ENCODE measurements around the gene SERINC2. TPM values are rescaled to one million over a fixed set of nuclear protein-coding genes. Genes with fewer than 3 reads are reported as not detected.
"Not testable (repeated sequence)": the region's sequence is repeated elsewhere in the genome, so short reads cannot be mapped to it uniquely, and the experiment has no call there.

Gene SERINC2
- total and polyA plus RNA-seq, 4 donors: 0.89 to 8.9 (median 5.5) TPM

DNA sequence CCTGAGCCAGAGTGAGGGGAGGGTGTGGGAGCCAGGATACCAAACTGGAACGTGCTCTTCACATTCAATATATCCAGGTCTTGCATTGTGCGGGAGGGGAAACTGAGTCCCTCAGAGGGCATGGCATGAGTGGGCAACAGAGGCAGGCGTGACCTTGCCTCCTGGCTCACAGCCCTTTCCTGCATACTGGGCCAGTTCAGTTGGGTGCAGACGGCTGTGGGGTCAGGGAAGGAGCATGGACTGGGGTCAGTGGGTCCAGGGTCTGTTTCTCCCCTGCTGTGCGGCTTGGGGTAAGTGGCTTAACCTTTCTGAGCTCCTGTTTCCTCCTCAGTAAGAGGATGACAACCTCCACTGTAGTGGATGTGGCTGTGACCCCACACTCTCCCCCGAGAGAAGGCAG is 16.6 kb downstream of the SERINC2 start:
- no peak overlapping the region for H3K27ac ChIP-seq (ENCODE audit: low read depth, low read length)
- no peak for DNase-seq (ENCODE audit: low read depth in 4 of 6, low spot score in 6 of 6)
- WGBS (ENCODE audit: insufficient coverage): 97% methylated on average over 5 of the region's 6 CpGs

DNA sequence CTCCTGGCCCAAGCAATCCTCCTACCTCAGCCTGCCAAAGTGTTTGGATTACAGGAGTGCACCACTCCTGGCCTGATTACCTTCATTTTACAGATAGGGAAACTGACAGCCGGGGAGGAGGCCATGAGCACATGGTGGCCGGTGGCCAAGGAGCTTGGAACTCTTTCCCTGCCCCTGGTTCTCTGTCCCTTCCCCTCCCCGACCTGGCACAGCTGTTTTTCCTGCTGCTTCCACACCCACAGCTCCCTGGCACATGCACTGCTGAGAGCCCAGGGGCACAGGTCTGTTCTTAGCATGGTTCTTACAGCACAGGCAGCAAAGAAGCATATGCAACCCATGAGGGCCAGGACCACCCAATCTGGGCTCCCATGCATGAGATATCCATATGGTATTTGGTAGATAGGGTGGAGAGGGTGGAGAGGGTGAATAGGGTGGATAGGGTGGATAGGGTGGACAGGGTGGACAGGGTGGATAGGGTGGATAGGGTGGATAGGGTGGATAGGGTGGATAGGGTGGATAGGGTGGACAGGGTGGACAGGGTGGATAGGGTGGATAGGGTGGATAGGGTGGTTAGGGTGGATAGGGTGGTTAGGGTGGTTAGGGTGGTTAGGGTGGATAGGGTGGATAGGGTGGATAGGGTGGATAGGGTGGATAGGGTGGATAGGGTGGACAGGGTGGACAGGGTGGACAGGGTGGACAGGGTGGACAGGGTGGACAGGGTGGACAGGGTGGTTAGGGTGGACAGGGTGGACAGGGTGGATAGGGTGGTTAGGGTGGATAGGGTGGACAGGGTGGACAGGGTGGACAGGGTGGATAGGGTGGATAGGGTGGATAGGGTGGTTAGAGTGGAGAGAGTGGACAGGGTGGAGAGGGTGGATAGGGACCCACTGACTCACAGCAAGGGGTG is 18.6 kb downstream of the SERINC2 start:
- H3K9me3 ChIP-seq (ENCODE audit: control insufficient read depth, insufficient read depth, low read length); H3K27me3 ChIP-seq (ENCODE audit: control insufficient read depth, insufficient read depth, low read length); H3K4me3 ChIP-seq (ENCODE audit: low read depth, low read length); H3K27ac ChIP-seq (ENCODE audit: low read depth, low read length); DNase-seq (ENCODE audit: low read depth in 4 of 6, low spot score in 6 of 6): not testable (repeated sequence)
- H3K4me1 ChIP-seq (ENCODE audit: control insufficient read depth, insufficient read depth, low read length): peaks cover 15% of the 10 kb centered on the region
- peaks cover 10% of the 10 kb centered on the region for H3K36me3 ChIP-seq (ENCODE audit: control insufficient read depth, insufficient read depth, low read length)
- 93% methylated on average over 3 of the region's 3 CpGs for WGBS (ENCODE audit: insufficient coverage)

More for the DNA sequence above, 16.6 kb downstream of the SERINC2 start:
- H3K9me3 ChIP-seq (ENCODE audit: control insufficient read depth, insufficient read depth, low read length): no peaks in the 10 kb centered on the region
- no peaks in the 10 kb centered on the region for H3K27me3 ChIP-seq (ENCODE audit: control insufficient read depth, insufficient read depth, low read length)
- no peak overlapping the region for H3K4me3 ChIP-seq (ENCODE audit: low read depth, low read length)
- peaks cover 10% of the 10 kb centered on the region for H3K4me1 ChIP-seq (ENCODE audit: control insufficient read depth, insufficient read depth, low read length)
- H3K36me3 ChIP-seq (ENCODE audit: control insufficient read depth, insufficient read depth, low read length): peaks cover 11% of the 10 kb centered on the region

DNA sequence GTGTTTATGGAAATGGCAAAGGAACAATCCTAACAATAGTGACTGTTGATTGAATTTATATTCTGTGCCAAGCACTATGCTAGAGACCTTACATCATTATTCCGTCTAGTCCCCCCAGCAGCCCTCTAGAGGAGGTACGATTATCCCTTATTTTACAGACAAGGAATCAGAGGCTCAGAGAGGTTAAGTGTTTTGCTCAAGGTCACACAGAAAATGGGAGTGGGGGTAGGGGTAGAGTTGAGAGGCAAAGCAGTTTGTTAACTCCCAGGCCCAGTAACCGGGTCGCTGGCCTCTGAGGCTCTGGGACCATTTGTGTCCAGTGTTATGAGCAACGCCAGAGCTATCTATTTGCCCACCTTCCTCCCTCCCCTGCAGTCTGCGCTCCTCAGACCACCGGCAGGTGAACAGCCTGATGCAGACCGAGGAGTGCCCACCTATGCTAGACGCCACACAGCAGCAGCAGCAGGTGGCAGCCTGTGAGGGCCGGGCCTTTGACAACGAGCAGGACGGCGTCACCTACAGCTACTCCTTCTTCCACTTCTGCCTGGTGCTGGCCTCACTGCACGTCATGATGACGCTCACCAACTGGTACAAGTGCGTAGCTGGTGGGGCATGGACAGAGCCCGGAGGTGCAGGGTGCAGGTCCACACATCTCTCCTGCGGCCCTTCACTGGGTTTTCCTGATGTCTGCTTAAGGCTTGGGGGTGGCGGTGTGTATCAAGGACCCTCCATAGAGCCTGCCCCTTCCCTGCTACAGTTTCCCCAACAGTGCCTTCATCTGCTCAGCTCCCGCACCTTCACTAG is 19.8 kb downstream of the SERINC2 start:
- no peak overlapping the region for H3K27ac ChIP-seq (ENCODE audit: low read depth, low read length)
- H3K27me3 ChIP-seq (ENCODE audit: control insufficient read depth, insufficient read depth, low read length): no peaks in the 10 kb centered on the region
- peaks cover 15% of the 10 kb centered on the region for H3K4me1 ChIP-seq (ENCODE audit: control insufficient read depth, insufficient read depth, low read length)
- 95% methylated on average over 15 of the region's 20 CpGs for WGBS (ENCODE audit: insufficient coverage)
- DNase-seq (ENCODE audit: low read depth in 4 of 6, low spot score in 6 of 6): no peak
- H3K36me3 ChIP-seq (ENCODE audit: control insufficient read depth, insufficient read depth, low read length): peaks cover 9% of the 10 kb centered on the region
- no peaks in the 10 kb centered on the region for H3K9me3 ChIP-seq (ENCODE audit: control insufficient read depth, insufficient read depth, low read length)
- no peak overlapping the region for H3K4me3 ChIP-seq (ENCODE audit: low read depth, low read length)

DNA sequence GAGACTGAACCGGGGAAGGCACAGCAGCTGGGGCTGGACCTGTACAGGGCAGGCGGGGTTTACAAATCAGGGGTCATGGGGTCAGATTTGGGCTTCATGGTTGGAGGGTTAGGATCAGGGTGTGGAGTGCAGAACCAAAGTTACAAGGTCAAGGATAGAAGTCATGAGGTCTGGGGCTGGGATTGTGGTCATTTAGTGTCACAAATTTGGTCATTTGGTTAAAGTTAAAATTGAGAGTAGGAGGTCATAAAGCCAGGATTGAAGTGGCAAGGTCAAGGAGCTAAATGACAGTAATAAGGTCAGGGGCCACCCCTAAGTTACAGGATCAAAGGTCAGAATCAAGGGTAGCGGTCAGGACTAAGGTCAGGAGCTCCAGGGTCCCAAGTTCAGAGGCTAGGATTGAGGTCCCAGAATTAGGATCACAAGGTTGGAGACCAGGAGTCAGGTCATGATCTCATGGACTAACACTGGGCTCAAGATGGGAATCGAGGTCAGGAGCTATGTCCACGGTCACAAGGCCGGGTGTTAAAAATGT is 20.4 kb downstream of the SERINC2 start:
- H3K36me3 ChIP-seq (ENCODE audit: control insufficient read depth, insufficient read depth, low read length): peaks cover 9% of the 10 kb centered on the region
- no peaks in the 10 kb centered on the region for H3K9me3 ChIP-seq (ENCODE audit: control insufficient read depth, insufficient read depth, low read length)
- no peak for DNase-seq (ENCODE audit: low read depth in 4 of 6, low spot score in 6 of 6)
- WGBS (ENCODE audit: insufficient coverage): 91% methylated on average over 6 of the region's 6 CpGs
- no peak overlapping the region for H3K27ac ChIP-seq (ENCODE audit: low read depth, low read length)
- no peaks in the 10 kb centered on the region for H3K27me3 ChIP-seq (ENCODE audit: control insufficient read depth, insufficient read depth, low read length)
- no peak overlapping the region for H3K4me3 ChIP-seq (ENCODE audit: low read depth, low read length)
- H3K4me1 ChIP-seq (ENCODE audit: control insufficient read depth, insufficient read depth, low read length): peaks cover 15% of the 10 kb centered on the region

DNA sequence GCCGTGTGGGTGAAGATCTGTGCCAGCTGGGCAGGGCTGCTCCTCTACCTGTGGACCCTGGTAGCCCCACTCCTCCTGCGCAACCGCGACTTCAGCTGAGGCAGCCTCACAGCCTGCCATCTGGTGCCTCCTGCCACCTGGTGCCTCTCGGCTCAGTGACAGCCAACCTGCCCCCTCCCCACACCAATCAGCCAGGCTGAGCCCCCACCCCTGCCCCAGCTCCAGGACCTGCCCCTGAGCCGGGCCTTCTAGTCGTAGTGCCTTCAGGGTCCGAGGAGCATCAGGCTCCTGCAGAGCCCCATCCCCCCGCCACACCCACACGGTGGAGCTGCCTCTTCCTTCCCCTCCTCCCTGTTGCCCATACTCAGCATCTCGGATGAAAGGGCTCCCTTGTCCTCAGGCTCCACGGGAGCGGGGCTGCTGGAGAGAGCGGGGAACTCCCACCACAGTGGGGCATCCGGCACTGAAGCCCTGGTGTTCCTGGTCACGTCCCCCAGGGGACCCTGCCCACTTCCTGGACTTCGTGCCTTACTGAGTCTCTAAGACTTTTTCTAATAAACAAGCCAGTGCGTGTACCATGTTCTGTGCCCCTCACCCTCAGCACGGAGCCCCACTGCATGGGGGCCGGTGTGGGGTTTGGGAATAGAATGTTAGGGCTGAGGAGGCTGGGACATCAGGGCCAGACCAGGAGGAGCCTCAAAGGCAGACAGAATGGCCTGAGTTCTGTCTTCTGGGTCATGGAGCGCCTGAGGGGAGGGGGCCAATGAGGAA is 21.3 kb downstream of the SERINC2 start:
- H3K27ac ChIP-seq (ENCODE audit: low read depth, low read length): no peak overlapping the region
- H3K9me3 ChIP-seq (ENCODE audit: control insufficient read depth, insufficient read depth, low read length): no peaks in the 10 kb centered on the region
- H3K4me1 ChIP-seq (ENCODE audit: control insufficient read depth, insufficient read depth, low read length): peaks cover 15% of the 10 kb centered on the region
- H3K27me3 ChIP-seq (ENCODE audit: control insufficient read depth, insufficient read depth, low read length): no peaks in the 10 kb centered on the region
- WGBS (ENCODE audit: insufficient coverage): 37% methylated on average over 19 of the region's 21 CpGs
- peaks cover 5% of the 10 kb centered on the region for H3K36me3 ChIP-seq (ENCODE audit: control insufficient read depth, insufficient read depth, low read length)
- DNase-seq (ENCODE audit: low read depth in 4 of 6, low spot score in 6 of 6): peak in 2 of 6 donors; percentile 22 to 45
- no peak overlapping the region for H3K4me3 ChIP-seq (ENCODE audit: low read depth, low read length)

DNA sequence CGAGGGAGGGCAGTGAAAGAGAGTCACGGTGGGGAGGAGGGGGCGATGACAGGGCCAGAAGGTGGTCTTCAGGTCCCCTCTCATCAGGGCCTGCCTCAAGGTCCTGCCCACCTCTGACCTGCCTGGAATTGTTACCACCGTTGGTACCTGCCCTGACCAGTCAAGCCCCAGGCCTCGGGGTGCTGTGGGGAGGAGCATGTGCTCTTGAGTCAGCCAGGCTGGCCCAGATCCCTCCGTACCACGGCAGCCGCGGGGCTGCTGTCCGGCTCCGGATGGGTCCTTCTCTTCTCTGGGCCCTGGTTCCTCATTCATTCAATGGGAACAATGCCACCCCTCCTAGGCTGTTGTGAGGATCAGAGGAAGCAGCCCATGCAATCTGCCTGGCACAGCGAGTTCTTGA is 22.0 kb downstream of the SERINC2 start:
- no peak overlapping the region for H3K4me3 ChIP-seq (ENCODE audit: low read depth, low read length)
- H3K4me1 ChIP-seq (ENCODE audit: control insufficient read depth, insufficient read depth, low read length): peaks cover 15% of the 10 kb centered on the region
- no peak for DNase-seq (ENCODE audit: low read depth in 4 of 6, low spot score in 6 of 6)
- H3K36me3 ChIP-seq (ENCODE audit: control insufficient read depth, insufficient read depth, low read length): peaks cover 4% of the 10 kb centered on the region
- 82% methylated on average over 8 of the region's 12 CpGs for WGBS (ENCODE audit: insufficient coverage)
- H3K27ac ChIP-seq (ENCODE audit: low read depth, low read length): no peak overlapping the region
- no peaks in the 10 kb centered on the region for H3K27me3 ChIP-seq (ENCODE audit: control insufficient read depth, insufficient read depth, low read length)
- H3K9me3 ChIP-seq (ENCODE audit: control insufficient read depth, insufficient read depth, low read length): no peaks in the 10 kb centered on the region

DNA sequence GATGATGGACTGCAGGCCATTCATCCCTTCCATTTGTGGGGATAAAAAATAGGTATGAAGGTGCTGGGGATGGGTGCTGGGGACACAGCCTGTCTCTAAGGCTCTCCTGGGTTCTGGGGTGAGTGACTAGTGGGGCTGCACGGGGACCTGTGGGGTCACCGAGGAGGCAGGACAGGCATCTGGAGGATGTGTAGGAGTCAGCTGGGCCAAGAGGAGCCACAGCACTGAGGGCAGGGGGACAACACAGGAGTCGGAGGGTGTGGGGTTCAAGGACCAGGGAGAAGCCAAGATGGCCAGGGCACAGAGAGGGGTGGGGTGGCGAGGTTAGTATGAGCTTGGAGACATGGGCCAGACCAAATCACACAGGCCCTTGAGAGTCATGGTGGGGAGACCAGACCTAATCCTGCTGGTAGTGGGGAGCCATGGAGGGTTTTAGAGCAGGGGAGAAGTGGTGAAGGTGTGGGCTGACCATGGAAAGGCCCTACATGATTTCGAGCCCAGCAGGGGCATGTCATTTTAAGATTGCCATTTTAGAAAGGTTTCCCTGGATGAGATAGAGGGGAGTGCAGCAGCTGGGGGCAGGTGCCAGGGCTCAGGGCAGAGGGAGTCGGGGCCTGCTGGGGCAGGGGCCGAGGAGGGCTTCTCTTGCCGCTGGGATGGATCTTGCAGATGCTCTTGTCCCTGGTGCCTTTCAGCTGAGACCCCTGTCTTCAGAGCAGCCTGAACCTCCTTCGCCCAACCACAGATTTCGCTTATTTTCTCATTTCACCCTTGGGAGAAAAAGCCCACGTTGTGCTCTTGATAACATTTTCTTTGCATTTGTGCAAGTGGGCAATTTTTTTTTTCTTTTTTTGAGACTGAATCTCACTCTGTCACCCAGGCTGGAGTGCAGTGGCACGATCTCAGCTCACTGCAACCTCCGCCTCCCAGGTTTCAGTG is 22.7 kb downstream of the SERINC2 start:
- peaks cover 15% of the 10 kb centered on the region for H3K4me1 ChIP-seq (ENCODE audit: control insufficient read depth, insufficient read depth, low read length)
- peaks cover 4% of the 10 kb centered on the region for H3K36me3 ChIP-seq (ENCODE audit: control insufficient read depth, insufficient read depth, low read length)
- WGBS (ENCODE audit: insufficient coverage): 92% methylated on average over 9 of the region's 13 CpGs
- H3K27me3 ChIP-seq (ENCODE audit: control insufficient read depth, insufficient read depth, low read length): no peaks in the 10 kb centered on the region
- H3K27ac ChIP-seq (ENCODE audit: low read depth, low read length): no peak overlapping the region
- no peaks in the 10 kb centered on the region for H3K9me3 ChIP-seq (ENCODE audit: control insufficient read depth, insufficient read depth, low read length)
- no peak for DNase-seq (ENCODE audit: low read depth in 4 of 6, low spot score in 6 of 6)
- H3K4me3 ChIP-seq (ENCODE audit: low read depth, low read length): no peak overlapping the region

DNA sequence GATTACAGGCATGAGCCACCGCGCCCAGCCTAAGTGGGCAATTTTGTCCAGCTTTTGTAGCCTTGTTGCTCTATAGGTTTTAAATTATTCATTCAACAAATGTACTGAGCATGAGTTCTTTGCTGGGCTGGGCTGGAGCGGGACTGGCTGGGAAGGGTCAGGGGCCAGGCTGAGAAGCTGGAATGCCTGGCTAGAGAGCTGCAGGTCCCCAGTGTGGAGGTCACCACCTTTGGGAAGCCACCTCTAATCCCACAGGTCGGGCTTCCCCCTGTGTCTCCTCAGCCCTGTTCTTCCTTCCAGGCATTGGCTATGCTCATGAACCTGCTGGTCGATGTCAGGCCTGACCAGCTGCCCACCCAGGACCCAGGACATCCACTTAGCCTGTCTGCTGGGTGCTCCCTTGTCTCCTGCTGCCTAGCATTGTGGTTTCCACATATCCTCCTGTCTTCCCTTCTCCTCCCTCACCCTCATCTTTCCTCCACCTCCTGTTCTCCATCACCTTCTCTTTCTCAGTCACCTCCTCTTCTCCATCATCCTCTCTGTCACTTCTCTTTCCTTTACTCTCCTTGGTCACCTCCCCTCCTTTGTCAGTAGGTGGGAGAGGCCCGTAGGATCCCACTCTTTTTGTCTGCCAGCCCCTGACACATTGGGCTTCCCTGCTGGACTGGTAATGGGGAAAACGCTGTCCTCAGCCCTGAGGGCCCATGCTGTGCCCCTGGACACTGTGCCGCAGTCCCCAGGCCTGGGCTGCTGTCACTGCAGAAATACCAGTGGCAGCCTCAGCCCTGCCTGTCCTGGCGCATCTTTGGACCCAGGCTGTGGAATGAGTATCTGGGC is 23.8 kb downstream of the SERINC2 start:
- H3K27ac ChIP-seq (ENCODE audit: low read depth, low read length): no peak overlapping the region
- H3K9me3 ChIP-seq (ENCODE audit: control insufficient read depth, insufficient read depth, low read length): no peaks in the 10 kb centered on the region
- no peaks in the 10 kb centered on the region for H3K27me3 ChIP-seq (ENCODE audit: control insufficient read depth, insufficient read depth, low read length)
- DNase-seq (ENCODE audit: low read depth in 4 of 6, low spot score in 6 of 6): no peak
- WGBS (ENCODE audit: insufficient coverage): 75% methylated on average over 7 of the region's 9 CpGs
- H3K4me1 ChIP-seq (ENCODE audit: control insufficient read depth, insufficient read depth, low read length): peaks cover 15% of the 10 kb centered on the region
- H3K36me3 ChIP-seq (ENCODE audit: control insufficient read depth, insufficient read depth, low read length): peaks cover 4% of the 10 kb centered on the region
- H3K4me3 ChIP-seq (ENCODE audit: low read depth, low read length): no peak overlapping the region
